ENCODE results near the gene FRMD4A.
"Not testable (repeated sequence)": the region's sequence is repeated elsewhere in the genome, so short reads cannot be mapped to it uniquely, and the experiment has no call there.

FRMD4A gene

DNA sequence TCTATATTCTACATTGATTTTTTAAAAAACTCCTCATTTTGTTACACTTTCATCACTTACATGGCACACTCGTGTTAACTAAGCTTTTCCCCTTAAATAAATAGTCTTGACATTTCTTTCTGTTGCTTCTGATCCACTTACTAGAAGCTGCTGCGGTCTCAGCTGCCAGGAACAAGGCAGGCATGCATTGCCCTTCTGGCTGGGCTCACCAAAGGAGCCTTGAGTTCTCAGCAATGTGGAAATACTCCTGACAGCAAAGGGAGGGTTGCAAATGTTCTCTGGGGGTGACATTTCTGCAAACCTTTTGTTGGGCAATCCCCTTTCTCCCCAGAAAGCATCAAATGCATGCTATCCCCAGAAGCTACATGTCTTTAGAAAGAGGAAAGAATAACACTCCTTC is 393.9 kb downstream of the FRMD4A start:
- no peak for DNase-seq

GRCh38 chr10:13930120-13930519 is 400.6 kb downstream of the FRMD4A start:
- no peak for DNase-seq

DNA sequence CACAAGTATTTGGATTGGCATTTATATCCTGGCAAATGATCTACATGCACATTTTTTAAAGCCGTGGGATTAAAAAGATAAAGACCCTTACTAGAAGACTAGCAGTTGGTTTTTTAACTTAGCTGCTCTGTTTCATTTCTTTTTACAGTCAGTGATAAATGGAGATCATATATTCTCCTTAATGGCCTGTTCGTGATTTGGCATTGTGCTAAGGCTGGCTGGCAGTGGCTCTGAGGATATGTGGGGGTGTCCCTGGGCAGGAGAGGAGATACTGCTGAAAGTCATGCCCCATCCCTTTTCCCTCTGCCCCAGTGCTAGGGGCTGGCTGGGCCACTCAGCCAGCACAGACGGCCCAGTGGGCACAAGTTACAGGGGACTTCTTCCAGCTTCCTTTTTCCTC is 402.3 kb downstream of the FRMD4A start:
- DNase-seq, result no peak

DNA sequence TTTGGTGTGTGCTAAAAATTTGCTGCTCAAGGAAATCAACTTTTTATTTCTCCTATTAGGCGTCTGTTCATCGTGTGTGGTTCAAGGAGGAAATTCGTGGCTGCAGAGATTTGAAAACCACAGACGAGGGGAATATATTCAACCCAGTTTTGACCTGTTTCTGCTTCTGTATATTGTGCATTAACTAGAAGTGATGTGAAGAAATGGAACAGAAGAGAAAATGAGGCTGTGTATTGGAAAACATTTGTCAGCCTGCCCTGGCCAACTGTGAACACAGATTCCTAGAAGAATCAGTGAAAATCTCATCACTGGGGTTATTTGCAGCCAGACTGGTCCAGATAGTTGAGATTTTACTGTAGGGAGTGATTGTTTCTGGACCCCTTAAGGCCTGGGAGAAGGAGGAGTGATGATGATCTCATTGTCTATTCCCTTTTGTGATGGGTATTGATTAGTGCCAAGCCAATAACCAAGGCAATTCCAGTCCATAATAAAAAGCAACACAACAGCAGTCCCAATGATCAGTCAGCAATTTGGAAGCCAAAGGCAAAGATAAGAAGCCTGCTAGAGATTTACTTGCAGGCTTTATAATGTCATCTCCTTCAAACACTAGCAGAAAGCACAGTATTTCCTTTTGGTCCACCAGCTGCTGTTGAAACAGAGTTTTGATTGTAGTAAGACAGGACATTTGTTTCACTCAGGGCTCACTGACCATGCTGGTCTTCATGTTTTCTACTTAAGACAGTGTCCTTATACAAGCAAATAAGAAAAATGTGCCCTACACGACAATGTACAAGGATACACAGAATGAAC is 404.5 kb downstream of the FRMD4A start:
- DNase-seq, result no peak

DNA sequence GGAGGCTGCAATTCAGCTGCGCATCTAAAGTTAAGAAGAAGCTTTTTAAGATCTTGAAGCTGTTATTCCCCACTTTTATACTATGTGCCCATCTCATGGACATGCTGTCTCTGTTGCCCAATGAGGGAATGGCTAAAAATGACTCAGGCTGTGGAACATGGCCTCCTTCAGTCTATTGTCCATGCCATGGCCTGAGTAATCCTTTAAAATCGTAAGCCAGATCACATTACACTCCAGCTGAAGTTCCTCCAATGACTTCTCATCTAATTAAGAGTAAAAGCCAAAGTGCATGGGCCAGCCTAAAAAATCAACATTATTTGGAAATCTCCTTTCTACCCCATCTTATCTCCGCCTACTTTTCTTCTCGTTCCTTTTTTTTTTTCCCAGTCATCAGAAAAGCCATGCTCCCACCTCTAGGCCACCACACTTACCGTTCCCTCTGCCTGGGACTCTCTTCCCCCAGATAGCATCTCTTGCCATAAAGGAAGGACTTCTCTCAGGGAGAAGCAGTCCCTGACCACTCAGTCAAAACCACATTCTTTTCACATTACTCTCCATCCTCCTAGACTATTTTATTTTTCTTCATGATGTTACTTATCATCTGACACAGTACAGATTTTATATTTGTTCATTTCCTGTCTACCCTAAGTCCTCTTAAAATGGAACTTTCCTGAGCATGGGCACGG is 406.5 kb downstream of the FRMD4A start:
- DNase-seq, result no peak

DNA sequence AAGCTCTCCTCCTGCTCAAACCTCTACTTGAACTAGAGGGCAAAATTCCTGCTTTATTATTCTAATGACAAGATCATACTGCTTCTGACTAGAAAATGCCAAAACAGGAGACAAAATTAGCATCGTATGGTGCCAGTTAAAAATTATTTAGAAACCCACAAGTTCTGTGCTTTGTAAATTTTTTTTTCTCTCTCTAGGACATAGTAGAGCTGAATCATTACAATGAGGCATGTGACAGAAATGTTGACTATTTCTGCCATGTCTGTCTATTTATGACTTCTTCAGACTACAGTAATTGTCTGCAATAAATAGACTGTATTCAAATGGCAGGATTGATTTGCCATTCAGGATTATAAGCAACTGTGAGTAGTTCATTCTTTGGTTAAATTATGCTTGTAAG is 408.1 kb downstream of the FRMD4A start:
- no peak for DNase-seq

DNA sequence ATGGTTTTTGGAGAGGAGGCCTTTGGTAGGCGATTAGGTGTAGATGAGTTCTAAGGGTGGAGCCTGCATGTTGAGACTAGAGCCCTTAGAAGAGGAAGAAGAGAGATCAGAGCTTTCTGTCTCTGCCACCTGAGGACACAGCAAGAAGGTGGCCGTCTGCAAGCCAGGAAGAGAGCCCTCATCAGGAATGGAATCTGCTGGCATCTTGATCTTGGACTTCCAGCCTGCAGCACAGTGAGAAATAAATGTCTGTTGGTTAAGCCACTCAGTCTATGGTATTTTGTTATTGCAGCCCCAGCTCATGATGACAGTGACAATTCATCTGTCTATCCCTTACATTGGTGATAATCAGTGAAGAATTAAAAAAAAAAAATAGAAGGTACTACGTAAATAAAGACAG is 408.8 kb downstream of the FRMD4A start:
- DNase-seq, result no peak

GRCh38 chr10:13921131-13921530 is 409.6 kb downstream of the FRMD4A start:
- not testable (repeated sequence) for DNase-seq

DNA sequence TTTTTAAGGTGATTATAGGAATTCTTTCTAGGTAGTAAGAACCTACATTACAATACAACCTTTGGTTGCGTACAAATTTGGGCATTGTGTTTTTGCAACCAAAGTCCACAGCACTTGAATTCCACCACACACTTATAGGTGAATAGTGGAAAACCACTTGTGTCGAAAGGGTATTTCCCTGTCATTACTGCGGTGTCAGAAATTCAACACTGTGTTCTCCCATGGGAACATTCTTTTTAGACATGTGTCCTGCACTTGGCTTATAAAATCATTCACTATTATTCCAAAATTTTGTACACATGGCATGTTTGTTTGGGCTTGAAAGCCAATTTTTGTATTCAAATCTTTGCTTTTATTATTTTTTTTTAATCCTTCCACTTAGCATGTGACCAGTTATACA is 410.3 kb downstream of the FRMD4A start:
- DNase-seq, result no peak

DNA sequence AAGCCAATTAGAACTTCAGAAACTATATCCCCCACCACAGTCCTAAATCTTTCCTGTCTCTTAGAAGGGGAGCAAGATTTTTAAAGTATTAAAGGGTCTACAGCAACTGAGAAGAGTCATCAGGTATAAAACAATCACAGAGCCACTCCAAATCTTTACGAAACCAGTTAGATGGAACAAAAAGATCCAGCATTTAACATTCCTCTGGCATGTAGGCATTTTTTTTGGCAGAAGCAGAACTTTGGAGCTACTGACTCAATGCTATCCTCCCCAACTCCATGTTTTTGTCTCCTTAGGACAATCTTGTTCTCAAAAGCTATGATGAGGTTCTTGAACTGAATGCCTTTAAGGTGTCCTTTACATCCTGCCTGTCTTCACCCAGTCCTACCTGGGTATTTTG is 410.7 kb downstream of the FRMD4A start:
- no peak for DNase-seq

- DNase-seq, result no peak
Observed at GRCh38 chr10:13917791-13918190, 412.9 kb downstream of the FRMD4A start.

DNA sequence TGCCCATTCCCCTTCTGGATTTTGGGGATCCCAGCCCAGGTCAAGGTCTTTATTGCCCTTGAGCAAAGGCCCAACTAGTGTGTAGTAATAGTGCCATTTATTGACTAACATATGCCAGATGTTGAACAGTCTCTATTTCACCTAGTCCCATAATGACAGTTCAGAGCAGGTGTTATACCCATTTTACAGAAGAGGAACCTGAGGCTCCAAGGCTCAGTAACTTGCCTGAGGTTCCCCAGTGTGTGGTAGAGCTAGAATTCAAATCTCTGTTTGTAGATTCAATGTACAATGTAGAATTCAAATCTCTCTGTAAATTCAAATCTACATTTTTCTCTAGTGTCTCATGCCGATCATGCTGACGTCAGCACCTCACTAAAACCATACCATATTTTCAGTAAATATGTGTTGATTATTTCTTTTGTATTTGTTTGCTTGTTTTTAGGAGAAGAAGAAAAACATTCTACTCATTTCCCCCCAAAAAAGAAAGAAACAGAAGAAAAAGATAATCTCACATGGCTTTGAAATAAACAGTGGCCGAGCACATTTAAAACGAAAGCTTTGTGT is 414.3 kb downstream of the FRMD4A start:
- DNase-seq, result no peak

GRCh38 chr10:13915710-13916109 is 415.0 kb downstream of the FRMD4A start:
- no peak for DNase-seq

DNA sequence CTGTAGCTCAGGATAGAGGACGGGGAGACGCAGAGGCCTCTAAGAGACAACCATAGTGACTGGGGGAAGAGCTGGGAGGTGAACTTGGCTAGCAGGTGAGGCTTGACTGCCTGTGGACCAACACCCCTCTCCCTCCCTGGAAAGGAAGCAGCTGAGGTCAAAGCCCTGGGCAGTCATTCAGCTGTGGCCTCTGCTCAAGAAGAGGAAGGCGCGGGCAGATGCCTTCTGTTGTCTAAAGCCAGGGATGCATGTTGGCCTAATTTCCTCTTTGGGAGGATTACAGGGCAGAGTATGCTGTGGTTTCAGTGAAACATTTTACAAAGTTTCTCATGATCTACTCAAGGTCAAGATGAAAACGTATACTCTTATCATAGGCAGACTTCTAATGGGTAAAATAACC is 416.8 kb downstream of the FRMD4A start:
- no peak for DNase-seq

DNA sequence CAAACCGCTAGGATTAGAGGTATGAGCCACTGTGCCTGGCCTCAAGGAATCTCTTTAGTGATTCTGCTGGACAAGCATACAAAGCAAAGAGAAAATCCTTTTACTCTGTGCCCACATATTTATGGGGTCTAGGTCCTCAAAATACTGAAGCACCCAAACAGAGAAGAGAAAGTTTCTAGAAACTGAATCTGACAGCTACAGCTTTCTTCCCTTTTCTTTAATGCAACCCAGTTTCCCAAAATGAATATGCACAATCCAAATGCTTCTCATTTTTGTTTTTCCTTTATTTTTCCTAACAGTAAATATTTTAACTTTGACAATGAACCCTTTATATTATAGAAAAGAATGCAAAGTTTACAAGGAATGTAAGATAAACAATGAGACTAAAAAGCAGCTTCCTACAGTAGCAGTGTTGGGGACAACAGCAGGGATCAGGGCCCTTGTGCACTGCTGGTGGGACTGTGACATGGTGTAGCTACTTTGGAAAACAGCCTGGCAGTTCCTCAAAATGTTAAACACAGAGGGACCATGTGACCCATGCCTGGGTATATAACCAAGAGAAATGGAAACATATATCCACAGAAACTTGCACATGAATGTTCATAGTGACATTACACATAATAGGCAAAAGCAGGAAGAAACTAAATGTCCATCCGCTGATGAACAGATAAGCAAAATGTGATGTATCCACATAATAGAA is 418.8 kb downstream of the FRMD4A start:
- no peak for DNase-seq

DNA sequence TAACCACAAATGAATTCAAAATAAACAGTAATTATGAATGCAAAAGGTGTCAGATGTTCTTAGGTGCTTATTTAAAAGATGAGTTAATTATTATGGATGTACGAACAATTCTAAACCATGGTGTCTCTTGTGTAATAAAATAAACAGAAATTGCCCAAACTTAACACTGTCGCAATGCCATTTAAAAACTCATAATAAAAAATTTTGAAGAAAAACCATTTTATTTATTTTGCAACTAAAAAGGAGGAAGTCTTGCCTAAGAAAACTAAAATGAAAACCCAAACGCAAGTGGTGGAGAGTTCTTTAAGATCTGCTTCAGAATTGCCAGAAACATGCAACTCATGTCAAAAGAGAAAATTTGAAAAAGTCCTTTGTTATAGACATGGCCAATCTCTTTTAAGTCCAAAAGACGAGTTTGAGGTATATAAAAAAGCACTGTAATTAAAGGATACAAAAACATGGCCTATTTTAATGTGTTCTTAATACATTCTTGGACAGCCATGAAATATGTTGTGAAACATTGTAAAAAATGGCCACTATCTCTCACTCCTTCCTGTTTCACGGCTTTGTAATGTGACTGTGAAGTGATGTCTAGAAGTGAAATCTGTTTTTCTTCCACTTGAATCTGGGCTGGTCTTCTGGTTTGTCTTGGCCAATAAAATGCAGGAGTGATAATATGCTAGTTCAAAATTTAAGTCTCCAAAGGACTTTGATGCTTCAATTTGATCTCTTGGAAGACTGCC is 421.0 kb downstream of the FRMD4A start:
- DNase-seq, result no peak

- no peak for DNase-seq
Observed at GRCh38 chr10:13908475-13908874, 422.2 kb downstream of the FRMD4A start.

DNA sequence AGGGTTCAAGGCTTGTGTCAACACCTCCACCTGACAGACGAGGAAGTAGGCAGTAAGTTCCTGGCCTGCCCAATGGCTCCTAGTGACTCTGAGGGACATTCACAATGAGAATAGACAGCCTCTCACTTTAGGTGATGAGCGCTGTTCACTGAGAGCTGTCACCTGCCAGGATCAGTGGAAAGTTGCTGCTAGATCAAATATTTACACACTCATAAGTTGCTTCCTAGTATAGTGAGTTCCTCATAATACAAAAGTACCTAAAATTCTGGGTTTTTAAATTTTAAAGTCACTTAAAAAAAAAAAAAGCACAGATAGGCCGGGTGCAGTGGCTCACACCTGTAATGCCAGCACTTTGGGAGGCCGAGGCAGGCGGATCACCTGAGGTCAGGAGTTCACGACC is 423.2 kb downstream of the FRMD4A start:
- no peak for DNase-seq

- no peak for DNase-seq
Observed at GRCh38 chr10:13905281-13905680, 425.4 kb downstream of the FRMD4A start.

GRCh38 chr10:13904064-13904463 is 426.7 kb downstream of the FRMD4A start:
- DNase-seq, result no peak

- no peak for DNase-seq
Observed at GRCh38 chr10:13902868-13903587, 427.7 kb downstream of the FRMD4A start.

DNA sequence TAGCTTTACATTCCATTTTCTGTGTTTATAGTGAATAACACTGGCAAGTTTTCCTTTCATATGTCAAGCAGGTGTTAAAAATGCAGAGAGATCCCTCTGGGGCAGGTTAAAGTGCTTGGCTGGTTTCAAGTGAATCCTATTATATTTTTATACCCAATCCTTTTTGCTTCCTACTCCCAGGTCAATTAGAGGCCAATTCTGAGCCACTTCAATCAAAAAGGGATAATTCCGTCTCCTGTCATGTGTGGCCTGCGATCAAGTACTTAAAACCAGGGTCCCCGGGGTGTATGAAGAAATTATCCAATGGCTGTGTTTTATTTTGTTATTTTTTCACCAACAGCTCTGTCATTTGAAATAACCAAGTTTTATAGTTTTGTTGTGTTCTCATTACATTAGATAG is 430.8 kb downstream of the FRMD4A start:
- no peak for DNase-seq

All from SHP77 treated with DMSO at 0.1 percent for 48 hours (cell line).